ENCODE results near the gene KITLG. TPM values are rescaled to one million over a fixed set of nuclear protein-coding genes. Genes with fewer than 3 reads are reported as not detected.

The KITLG gene
- total RNA-seq, 1 experiment from 2014 or later: 11.7 TPM

DNA sequence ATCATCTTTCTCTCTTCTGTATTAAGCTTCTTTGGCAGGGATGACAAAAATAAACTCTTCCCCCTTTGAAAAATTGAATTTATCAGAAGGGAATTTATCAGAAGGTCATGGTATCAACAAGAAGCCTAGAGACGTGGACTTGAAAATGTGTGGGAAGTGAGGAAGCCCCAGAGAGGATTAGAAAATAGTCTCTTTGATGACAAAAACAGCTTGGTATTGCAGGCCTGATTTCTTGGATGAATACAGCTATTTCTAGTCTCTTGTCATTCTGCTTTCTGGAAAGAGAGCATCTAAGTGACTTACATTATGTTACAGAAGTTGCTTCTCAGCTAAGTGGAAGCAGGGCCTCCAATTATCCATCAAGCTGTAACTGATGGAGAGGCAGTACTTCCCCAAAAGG, 111.1 kb downstream of the KITLG start:
- H3K79me1 ChIP-seq (ENCODE audit: insufficient read depth, low read depth, low read length, poor library complexity, severe bottlenecking): no peaks in the 10 kb centered on the region
- H4K8ac ChIP-seq (replicated peaks; ENCODE audit: insufficient read length, low read depth, low read length): no peak overlapping the region
- DNase-seq: no peak
- H2BK12ac ChIP-seq (ENCODE audit: insufficient read length, low read depth, low read length): no peak overlapping the region
- no peak overlapping the region for H4K5ac ChIP-seq (ENCODE audit: insufficient read length, low read depth, low read length)
- no peak overlapping the region for H3T11ph ChIP-seq (ENCODE audit: low read length)
- no peaks in the 10 kb centered on the region for H3K4me1 ChIP-seq (ENCODE audit: insufficient read depth, low read length)
- H3K23me2 ChIP-seq (ENCODE audit: insufficient read length, low read depth, low read length, poor library complexity, severe bottlenecking): no peaks in the 10 kb centered on the region
- no peak overlapping the region for H3K4ac ChIP-seq (ENCODE audit: low read depth, low read length)
- TF ChIP-seq, protein P1, sequence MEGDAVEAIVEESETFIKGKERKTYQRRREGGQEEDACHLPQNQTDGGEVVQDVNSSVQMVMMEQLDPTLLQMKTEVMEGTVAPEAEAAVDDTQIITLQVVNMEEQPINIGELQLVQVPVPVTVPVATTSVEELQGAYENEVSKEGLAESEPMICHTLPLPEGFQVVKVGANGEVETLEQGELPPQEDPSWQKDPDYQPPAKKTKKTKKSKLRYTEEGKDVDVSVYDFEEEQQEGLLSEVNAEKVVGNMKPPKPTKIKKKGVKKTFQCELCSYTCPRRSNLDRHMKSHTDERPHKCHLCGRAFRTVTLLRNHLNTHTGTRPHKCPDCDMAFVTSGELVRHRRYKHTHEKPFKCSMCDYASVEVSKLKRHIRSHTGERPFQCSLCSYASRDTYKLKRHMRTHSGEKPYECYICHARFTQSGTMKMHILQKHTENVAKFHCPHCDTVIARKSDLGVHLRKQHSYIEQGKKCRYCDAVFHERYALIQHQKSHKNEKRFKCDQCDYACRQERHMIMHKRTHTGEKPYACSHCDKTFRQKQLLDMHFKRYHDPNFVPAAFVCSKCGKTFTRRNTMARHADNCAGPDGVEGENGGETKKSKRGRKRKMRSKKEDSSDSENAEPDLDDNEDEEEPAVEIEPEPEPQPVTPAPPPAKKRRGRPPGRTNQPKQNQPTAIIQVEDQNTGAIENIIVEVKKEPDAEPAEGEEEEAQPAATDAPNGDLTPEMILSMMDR (conservative IDR thresholded peaks at IDR 0.05): no peak
- peaks cover 10% of the 10 kb centered on the region for H3K9me3 ChIP-seq (ENCODE audit: control insufficient read depth, low read depth, low read length)
- no peak overlapping the region for H3K4me2 ChIP-seq (ENCODE audit: insufficient read depth, insufficient read length, low read length)
- no peak overlapping the region for H3K23ac ChIP-seq (ENCODE audit: insufficient read length, low read depth, low read length)
- Mint-ChIP-seq H3K4me1 (peaks cover 18 to 24% of the 10 kb centered on the region in 2 experiments), H3K9me3 (peaks cover 40 to 42% of the 10 kb centered on the region in 2 experiments), H3K27ac (no peak overlapping the region), H3K36me3 (ENCODE audit: insufficient read depth in 1 of 3, low read depth in 3 of 3) (peaks cover 21 to 40% (median 35%) of the 10 kb centered on the region in 3 experiments), H3K27me3 (ENCODE audit: low read depth) (no peaks in the 10 kb centered on the region), H3K4me3 (no peak overlapping the region)
- no peaks in the 10 kb centered on the region for H3K27me3 ChIP-seq (ENCODE audit: insufficient read depth, low read length)
- no CpG with 5 or more reads among the region's 1 CpG for WGBS (ENCODE audit: extremely low coverage, insufficient read length, low lambda C conversion rate)
- no peak overlapping the region for H2BK15ac ChIP-seq (ENCODE audit: low read depth, low read length)
- H2BK20ac ChIP-seq (ENCODE audit: low read depth, low read length, poor library complexity, severe bottlenecking): no peak overlapping the region
- no peak overlapping the region for H3K56ac ChIP-seq (ENCODE audit: insufficient read length, low read depth, low read length)
- no peak overlapping the region for H2BK120ac ChIP-seq (ENCODE audit: low read depth, low read length, poor library complexity, severe bottlenecking)
- H3K18ac ChIP-seq (ENCODE audit: insufficient read length, low read depth, low read length): no peak overlapping the region
- no peak overlapping the region for H2BK5ac ChIP-seq (ENCODE audit: insufficient read length, low read length)
- H2AFZ ChIP-seq (ENCODE audit: low read length): no peak overlapping the region
- no peak overlapping the region for H3K27ac ChIP-seq (ENCODE audit: insufficient read length, low read depth, low read length)
- H3K14ac ChIP-seq (ENCODE audit: insufficient read depth, low read length): no peak overlapping the region
- H3K79me2 ChIP-seq (ENCODE audit: insufficient read depth, low read length): no peaks in the 10 kb centered on the region
- no peak overlapping the region for H4K91ac ChIP-seq (ENCODE audit: insufficient read length, low read depth, low read length)
- no peak overlapping the region for H3K9ac ChIP-seq (ENCODE audit: extremely low read depth, insufficient read length, low read length)
- H2AK5ac ChIP-seq (ENCODE audit: insufficient read length, low read length): no peak overlapping the region
- H4K20me1 ChIP-seq (ENCODE audit: control insufficient read depth, insufficient read depth, insufficient read length): no peaks in the 10 kb centered on the region

Data from H9 (cell line).